ENCODE data around the gene KRT75. TPM values are rescaled to one million over a fixed set of nuclear protein-coding genes. Genes with fewer than 3 reads are reported as not detected.

The KRT75 gene
- total RNA-seq, 1 experiment from 2014 or later, result not detected

GRCh38 chr12:52477651-52478050, 43.5 kb upstream of the KRT75 start:
- H3K4me2 ChIP-seq (ENCODE audit: low read length), result no peak overlapping the region
- RAD21 ChIA-PET (ENCODE audit: low non-redundant PET in 1 of 2, low total read pairs in 2 of 2, uncharacterized antibody in 2 of 2, unreplicated experiment in 2 of 2), result no interaction called here

More at GRCh38 chr12:52477651-52478050, 43.5 kb upstream of the KRT75 start:
- Histone ChIP-seq H3K4me1 (ENCODE audit: control insufficient read depth in 1 of 2, insufficient read depth in 2 of 2, low read length in 2 of 2) (no peaks in the 10 kb centered on the region), H3K9ac (ENCODE audit: low read length) (no peak overlapping the region), H4K20me1 (ENCODE audit: insufficient read depth) (no peaks in the 10 kb centered on the region), H3K79me2 (ENCODE audit: insufficient read depth, low read length) (no peaks in the 10 kb centered on the region), H3K9me2 (ENCODE audit: insufficient read depth) (no peaks in the 10 kb centered on the region), H3K4me3 (replicated peaks in 1 of 2; ENCODE audit: low read depth in 1 of 2, low read length in 2 of 2) (no peak overlapping the region), H3K27ac (ENCODE audit: low read depth, low read length) (no peak overlapping the region), H3K27me3 (ENCODE audit: insufficient read depth, low read length) (no peaks in the 10 kb centered on the region), H2AFZ (ENCODE audit: low read depth, low read length, poor library complexity, severe bottlenecking) (no peak overlapping the region), H3K36me3 (ENCODE audit: control insufficient read depth in 1 of 2, insufficient read depth in 2 of 2, low read length in 2 of 2) (no peaks in the 10 kb centered on the region), H3K9me3 (ENCODE audit: control insufficient read depth in 1 of 2, insufficient read depth in 1 of 2, low read depth in 1 of 2, low read length in 2 of 2) (no peaks in the 10 kb centered on the region)
- no peak for ATAC-seq
- TF ChIP-seq SIN3A (IDR thresholded peaks at IDR 0.05; ENCODE audit: low read depth) (no peak), MAX (IDR thresholded peaks at IDR 0.05) (no peak), EGR1 (IDR thresholded peaks at IDR 0.05; ENCODE audit: low read depth) (no peak), ZNF274 (IDR thresholded peaks at IDR 0.05; ENCODE audit: low read depth, low read length) (no peak), EZH2 (IDR thresholded peaks at IDR 0.05) (no peak), EZH2phosphoT487 (IDR thresholded peaks at IDR 0.05; ENCODE audit: borderline replicate concordance) (no peak), CBX3 (IDR thresholded peaks at IDR 0.05; ENCODE audit: low read depth) (no peak), TCF7L2 (IDR thresholded peaks at IDR 0.05; ENCODE audit: borderline replicate concordance, extremely low read depth, insufficient read depth, insufficient read length) (no peak), POLR2A (IDR thresholded peaks at IDR 0.05; ENCODE audit: borderline replicate concordance, extremely low read depth, insufficient read depth, insufficient read length) (no peak), RAD21 (IDR thresholded peaks at IDR 0.05; ENCODE audit: low read depth) (no peak), YY1 (IDR thresholded peaks at IDR 0.05; ENCODE audit: extremely low read depth, insufficient replicate concordance, low read depth, low read length) (no peak), POLR2AphosphoS5 (IDR thresholded peaks at IDR 0.05; ENCODE audit: low read depth, low read length) (no peak), CTCF (IDR thresholded peaks at IDR 0.05 in 2 of 3, conservative IDR thresholded peaks at IDR 0.05 in 1 of 3; ENCODE audit: borderline replicate concordance in 1 of 3, insufficient read depth in 1 of 3, low read depth in 2 of 3, low read length in 2 of 3) (no peak), SRF (IDR thresholded peaks at IDR 0.05; ENCODE audit: low read depth) (no peak), ELF1 (IDR thresholded peaks at IDR 0.05; ENCODE audit: borderline replicate concordance, low read depth) (no peak), CEBPB (IDR thresholded peaks at IDR 0.05; ENCODE audit: low read depth) (no peak), JUND (IDR thresholded peaks at IDR 0.05) (no peak), ZFX (IDR thresholded peaks at IDR 0.05) (no peak)
- TF ChIP-seq, protein P1, sequence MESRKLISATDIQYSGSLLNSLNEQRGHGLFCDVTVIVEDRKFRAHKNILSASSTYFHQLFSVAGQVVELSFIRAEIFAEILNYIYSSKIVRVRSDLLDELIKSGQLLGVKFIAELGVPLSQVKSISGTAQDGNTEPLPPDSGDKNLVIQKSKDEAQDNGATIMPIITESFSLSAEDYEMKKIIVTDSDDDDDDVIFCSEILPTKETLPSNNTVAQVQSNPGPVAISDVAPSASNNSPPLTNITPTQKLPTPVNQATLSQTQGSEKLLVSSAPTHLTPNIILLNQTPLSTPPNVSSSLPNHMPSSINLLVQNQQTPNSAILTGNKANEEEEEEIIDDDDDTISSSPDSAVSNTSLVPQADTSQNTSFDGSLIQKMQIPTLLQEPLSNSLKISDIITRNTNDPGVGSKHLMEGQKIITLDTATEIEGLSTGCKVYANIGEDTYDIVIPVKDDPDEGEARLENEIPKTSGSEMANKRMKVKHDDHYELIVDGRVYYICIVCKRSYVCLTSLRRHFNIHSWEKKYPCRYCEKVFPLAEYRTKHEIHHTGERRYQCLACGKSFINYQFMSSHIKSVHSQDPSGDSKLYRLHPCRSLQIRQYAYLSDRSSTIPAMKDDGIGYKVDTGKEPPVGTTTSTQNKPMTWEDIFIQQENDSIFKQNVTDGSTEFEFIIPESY (IDR thresholded peaks at IDR 0.05; ENCODE audit: extremely low read depth, insufficient replicate concordance, low read length), result no peak
- TF ChIP-seq, protein P2, sequence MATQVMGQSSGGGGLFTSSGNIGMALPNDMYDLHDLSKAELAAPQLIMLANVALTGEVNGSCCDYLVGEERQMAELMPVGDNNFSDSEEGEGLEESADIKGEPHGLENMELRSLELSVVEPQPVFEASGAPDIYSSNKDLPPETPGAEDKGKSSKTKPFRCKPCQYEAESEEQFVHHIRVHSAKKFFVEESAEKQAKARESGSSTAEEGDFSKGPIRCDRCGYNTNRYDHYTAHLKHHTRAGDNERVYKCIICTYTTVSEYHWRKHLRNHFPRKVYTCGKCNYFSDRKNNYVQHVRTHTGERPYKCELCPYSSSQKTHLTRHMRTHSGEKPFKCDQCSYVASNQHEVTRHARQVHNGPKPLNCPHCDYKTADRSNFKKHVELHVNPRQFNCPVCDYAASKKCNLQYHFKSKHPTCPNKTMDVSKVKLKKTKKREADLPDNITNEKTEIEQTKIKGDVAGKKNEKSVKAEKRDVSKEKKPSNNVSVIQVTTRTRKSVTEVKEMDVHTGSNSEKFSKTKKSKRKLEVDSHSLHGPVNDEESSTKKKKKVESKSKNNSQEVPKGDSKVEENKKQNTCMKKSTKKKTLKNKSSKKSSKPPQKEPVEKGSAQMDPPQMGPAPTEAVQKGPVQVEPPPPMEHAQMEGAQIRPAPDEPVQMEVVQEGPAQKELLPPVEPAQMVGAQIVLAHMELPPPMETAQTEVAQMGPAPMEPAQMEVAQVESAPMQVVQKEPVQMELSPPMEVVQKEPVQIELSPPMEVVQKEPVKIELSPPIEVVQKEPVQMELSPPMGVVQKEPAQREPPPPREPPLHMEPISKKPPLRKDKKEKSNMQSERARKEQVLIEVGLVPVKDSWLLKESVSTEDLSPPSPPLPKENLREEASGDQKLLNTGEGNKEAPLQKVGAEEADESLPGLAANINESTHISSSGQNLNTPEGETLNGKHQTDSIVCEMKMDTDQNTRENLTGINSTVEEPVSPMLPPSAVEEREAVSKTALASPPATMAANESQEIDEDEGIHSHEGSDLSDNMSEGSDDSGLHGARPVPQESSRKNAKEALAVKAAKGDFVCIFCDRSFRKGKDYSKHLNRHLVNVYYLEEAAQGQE (IDR thresholded peaks at IDR 0.05; ENCODE audit: low read depth), result no peak
- no TSS peak for BruUV-seq (replicated peaks)
- intact Hi-C loops (cut with micrococcal nuclease), result no loop called here
- DNase-seq (ENCODE audit: low read depth, low spot score), result no peak
- ChIA-PET POLR2A (no interaction called here), CTCF (no interaction called here)
